HG03159 (cell line): ENCODE results near the gene PGM1.

Experiments
- ATAC-seq: cut with Tn5 transposase; IDR thresholded peaks from one replicate; pipeline ENCODE4 v1.9.1; 2021; ENCODE audit warnings: mild to moderate bottlenecking, moderate library complexity; ENCODE audit not compliant: unreplicated experiment

PGM1 gene

GRCh38 chr1:63600248-63600647, 7.0 kb downstream of the PGM1 start:
- no peak for ATAC-seq

DNA sequence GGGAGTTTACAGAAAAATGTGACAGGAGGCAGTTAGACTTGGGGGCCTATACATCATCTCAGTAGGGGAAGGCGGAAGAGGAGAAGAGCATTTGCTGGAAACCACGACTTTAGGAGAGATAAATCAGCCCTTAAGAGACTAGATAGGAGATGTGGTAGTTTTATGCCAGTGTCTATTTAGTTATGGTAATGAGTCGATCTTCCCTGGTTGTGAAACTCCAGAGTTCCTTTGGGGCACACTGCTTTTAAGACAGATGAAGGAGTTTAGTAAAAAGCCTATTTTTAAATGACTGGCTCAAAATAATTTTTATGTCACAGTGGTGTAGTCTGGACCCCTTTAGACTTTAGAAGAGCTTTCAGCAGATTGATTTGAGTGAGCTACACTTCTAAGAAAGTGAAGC, 7.8 kb downstream of the PGM1 start:
- no peak for ATAC-seq

DNA sequence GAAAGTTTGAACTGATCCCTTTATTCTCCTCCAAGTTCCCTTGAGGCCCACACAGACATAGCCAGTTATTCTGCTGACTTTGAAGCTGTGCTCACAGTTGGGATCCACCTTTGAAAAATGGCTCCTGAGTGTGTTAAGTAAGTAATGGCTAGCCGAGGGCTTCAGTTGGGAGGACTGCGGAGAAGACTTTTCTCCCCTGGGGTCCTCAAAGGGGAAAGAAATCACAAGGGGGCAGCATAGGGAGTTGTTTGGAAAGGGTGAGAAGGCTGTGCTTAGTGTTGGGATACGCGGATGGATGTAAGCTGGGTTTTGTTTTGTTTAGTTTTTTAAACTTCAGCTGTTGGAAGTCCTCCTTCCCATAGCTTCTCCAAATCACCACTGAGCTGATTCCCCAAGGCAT, 8.3 kb downstream of the PGM1 start:
- ATAC-seq = no peak

DNA sequence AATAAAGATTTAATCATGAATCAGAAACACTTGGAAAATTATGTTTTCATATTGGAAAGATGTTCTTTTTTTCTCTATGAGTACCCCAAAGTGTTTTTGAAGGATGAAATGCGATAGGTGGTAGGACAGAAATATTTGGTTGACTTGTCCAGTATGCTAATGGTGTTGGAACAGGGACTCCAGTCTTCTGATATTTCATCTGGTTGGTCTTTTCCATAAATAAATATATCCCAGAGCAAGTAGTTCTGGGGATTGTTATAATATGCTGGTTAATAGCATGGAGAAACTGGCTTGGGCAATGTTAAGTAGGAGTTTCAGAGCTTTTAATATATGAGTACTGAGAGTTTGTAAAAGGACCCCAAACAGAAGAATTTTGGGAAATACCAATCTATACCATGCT, 8.7 kb downstream of the PGM1 start:
- no peak for ATAC-seq

DNA sequence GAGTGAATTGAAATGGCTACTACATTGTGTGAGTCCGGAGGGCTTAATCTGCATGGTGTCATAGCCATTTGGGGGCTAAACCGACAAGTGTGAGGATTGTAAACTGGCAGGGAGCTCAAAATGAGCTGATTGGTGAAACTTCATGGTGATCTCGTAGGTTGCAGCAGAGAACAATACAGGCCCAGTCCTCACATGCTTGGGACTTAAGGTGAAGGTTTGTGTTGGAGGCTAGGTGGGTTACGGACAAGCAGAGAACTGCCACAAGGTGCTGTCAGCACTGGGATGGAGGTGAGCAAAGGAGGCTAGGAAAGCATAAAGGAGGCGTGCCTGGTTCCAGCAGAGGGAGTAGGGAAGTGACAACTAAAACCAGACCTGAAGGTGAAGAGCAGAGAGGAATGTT, 9.4 kb downstream of the PGM1 start:
- ATAC-seq = no peak

DNA sequence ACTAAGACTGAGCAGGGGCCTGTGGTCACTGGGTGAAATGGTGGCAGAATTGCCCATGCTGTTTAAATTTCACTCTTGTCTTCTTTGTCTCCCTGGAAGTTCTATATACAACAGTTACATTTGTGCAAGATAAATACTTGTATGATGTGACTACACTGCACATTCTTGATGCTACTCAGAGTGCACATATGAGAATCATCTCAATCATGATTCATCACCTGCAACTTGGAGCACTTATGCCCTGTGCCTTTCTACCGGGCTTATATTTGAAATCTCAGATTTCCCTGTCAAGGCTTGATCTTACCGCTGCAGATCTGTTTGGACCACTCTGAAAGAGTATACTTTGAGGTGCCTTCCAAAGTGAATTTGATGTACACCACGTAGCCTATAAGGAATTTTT, 10.6 kb downstream of the PGM1 start:
- no peak for ATAC-seq

GRCh38 chr1:63607322-63607721, 14.1 kb downstream of the PGM1 start:
- ATAC-seq = no peak

GRCh38 chr1:63611231-63611630, 18.0 kb downstream of the PGM1 start:
- no peak for ATAC-seq

- ATAC-seq = no peak
Measured at GRCh38 chr1:63612564-63612963, 19.4 kb downstream of the PGM1 start.

DNA sequence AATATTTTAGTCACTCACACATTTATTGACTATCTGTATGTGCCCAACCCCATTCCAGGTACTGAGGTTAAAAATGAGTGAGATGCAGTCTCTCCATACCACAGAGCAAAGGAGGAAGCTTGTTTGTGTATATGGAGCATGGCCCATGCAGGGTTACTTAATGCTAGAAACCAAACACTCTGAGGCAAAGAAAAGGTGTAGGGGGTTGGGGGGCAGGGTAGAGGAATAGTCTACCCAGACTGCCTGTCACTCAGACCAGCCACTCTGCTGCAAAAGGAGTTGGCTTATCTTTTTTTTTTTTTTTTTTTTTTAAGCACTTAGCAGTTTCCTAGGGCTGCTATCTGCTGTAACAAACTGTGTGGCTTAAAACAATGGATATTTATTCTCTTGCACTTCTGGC, 19.8 kb downstream of the PGM1 start:
- no peak for ATAC-seq

GRCh38 chr1:63615768-63616420, 22.7 kb downstream of the PGM1 start:
- peak; percentile 71 for ATAC-seq

DNA sequence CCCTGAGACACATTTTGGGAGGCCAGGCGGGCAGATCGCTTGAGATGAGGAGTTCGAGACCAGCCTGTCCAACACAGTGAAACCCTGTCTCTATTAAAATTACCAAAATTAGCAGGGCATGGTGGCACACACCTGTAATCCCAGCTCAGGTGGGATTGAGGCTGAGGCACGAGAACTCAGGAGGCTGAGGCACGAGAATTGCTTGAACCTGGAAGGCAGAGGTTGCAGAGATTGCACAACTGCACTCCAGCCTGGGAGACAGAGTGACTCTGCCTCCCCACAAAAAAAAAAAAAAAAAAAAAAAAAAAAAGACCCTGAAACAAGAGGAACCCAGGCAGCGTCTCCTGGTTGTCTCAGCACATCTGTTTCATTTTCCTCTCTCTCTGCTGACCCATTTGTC, 24.2 kb downstream of the PGM1 start:
- no peak for ATAC-seq

- ATAC-seq = no peak
Measured at GRCh38 chr1:63618011-63618410, 24.8 kb downstream of the PGM1 start.

DNA sequence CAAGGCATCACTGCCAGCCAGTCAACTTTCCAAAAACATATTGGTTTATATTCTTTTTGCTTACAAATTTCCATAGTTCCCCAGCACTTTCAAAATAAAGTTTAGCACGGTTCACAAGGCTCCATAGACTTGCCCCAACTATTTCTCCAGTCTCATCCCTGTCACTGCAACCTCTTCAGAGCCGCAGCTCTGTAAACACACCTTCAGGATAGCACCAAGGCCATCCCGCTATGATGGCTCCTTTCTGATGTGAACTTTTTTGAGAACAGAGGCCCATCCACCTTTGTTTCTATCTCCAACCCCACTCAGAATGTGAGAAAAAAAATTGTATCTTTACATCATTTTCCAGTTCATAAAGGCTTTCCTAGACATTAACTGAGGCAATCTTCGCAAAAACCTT, 26.3 kb downstream of the PGM1 start:
- no peak for ATAC-seq

GRCh38 chr1:63620671-63621070, 27.5 kb downstream of the PGM1 start:
- ATAC-seq = no peak

GRCh38 chr1:63621075-63621474, 27.9 kb downstream of the PGM1 start:
- ATAC-seq = no peak

- ATAC-seq = no peak
Measured at GRCh38 chr1:63621698-63622097, 28.5 kb downstream of the PGM1 start.

DNA sequence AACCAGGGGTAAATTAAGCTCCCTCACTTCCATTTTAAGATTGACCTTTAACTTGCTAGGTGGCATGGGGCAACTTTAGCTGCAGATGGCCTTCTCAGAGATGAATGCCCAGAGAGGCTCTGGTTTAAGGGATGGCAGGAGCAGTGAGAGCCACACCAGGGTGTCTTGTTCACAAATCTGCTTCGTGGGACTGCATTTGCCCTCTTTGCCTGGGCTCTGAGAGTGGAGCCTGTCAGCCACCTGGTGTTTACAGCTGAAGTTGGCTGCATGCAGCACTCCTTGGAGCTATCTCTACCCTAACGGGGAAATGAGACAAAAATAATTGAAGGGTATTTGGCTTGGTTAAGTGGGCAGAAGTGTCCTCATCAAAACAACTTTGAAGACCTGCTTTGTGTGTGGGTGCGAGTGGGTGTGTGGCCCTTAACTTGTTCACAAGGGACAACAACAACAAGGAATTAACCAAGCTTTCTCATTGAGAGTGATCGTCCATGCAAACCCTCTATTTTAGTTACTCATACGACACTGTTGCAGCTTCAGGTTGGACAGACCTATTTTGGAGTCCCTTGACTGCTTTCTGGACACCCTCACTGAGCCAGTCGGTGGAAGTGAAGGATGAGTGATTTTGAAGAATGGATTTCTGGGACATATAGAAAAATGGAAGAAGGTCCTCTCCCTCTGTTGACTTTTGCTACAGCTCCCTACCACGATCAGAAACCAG, 29.8 kb downstream of the PGM1 start:
- ATAC-seq = no peak

DNA sequence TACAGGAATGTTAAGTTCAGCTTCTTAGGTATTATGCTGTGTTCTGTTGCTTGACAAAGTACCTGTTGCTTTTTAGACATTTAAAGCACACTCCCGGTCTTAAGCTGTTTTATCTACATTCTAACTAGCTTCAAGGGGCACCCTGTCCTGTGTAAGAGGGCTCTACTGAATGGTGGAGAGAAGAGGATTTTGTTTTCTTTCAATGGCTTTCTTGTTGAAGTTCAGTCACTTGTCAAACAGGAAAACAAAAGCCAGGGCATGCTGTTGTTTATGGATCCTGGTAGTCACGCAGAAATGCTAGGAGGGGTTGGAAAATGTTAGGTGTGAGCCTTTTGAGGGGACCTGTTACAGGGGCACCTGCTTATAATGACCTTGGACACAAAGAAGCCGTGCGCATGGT, 30.7 kb downstream of the PGM1 start:
- ATAC-seq = no peak

DNA sequence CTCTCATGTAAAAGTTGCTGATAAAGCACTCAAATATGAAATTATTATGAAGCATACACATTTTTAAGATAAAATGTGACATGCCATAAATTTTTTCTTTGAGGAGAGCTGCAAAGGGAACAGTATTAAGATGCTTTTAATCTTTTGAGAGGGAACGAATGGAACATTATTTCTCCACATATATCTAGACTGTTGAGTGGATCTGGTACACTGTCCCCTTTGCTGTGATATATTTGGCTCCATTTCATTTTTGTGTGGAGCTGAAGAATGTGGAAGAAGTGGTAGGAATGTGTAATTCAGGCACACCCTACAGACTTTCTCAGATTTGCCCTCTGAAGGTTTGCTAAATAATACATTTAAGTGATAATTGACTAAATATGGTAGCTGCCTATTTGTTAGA, 31.7 kb downstream of the PGM1 start:
- ATAC-seq = no peak

DNA sequence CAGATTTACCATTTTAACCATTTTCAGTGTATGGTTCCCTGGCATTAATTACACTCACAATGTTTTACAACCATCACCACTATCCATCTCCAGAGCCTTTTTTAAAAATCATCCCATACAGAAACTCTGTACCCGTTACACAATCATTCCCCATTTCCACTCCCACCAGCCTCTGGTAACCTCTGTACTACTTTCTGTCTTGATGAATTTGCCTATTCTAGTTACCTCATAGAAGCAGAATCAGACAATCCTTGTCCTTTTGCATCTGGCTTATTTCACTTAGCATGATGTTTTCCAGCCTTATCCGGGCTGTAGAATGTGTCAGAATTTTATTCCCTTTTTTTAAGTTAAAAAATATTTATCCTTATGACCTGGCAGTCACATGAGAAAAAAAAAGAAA, 33.0 kb downstream of the PGM1 start:
- ATAC-seq = no peak

- ATAC-seq = no peak
Measured at GRCh38 chr1:63628607-63629006, 35.4 kb downstream of the PGM1 start.

DNA sequence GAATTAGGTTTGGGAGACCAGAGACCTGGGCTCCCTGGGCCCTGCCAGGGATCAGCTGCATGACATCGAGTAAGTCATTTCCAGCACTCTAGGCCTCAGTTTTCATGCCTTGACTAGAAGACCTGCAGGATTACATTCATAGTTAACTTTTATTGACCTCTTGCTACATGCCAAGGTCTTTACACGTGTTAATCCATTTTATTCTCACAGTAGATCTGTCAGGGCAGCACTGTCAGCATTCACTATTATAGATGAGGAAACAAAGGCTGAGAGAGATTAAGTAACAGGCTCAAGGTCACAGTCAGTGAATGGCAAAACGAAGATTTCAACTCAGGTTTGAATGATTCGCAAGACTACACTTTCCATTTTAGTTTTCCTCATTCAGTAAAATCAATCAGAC, 37.0 kb downstream of the PGM1 start:
- ATAC-seq = no peak
